ENCODE data around the gene EMCN.

DNA sequence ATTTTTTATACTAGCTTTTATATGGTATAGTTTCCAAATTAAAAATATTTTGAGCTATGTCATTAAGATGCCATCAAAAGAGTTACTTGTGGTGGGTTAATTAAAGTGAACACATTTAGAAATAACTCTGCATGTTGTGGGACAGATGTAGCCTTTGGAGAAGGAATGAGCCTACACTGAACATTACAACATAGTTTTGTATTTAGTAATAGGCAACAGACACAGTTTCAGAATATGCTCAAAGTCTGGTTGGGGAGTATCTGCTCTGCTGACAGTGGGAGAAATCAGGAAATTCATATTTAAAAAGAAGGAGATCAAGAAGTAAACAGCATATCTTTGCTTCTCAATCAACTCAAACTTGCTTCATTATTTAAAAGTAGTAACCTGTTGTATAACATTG is 23.7 kb downstream of the EMCN start:
- TF ChIP-seq POLR2AphosphoS5 (IDR thresholded peaks at IDR 0.05; ENCODE audit: low read depth, low read length) (no peak), TAF1 (IDR thresholded peaks at IDR 0.05; ENCODE audit: borderline replicate concordance, low read depth, low read length) (no peak)

All from GM12892 (cell line).